ENCODE results near the gene DENND4A.
"Not testable (repeated sequence)": the region's sequence is repeated elsewhere in the genome, so short reads cannot be mapped to it uniquely, and the experiment has no call there.

DNA sequence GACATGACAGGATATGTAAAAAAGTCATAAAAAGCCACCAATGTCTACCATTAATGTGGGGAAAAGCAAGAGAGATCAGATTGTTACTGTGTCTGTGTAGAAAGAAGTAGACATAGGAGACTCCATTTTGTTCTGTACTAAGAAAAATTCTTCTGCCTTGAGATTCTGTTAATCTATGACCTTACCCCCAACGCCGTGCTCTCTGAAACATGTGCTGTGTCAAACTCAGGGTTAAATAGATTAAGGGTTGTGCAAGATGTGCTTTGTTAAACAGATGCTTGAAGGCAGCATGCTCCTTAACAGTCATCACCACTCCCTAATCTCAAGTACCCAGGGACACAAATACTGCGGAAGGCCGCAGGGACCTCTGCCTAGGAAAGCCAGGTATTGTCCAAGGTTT is 58.5 kb downstream of the DENND4A start:
- not testable (repeated sequence) for TF ChIP-seq PATZ1 (CRISPR knock-in tag; IDR thresholded peaks at IDR 0.05; ENCODE audit: borderline replicate concordance); ARNTL (CRISPR knock-in tag; IDR thresholded peaks at IDR 0.05; ENCODE audit: borderline replicate concordance, low read depth); ISL1 (CRISPR knock-in tag; IDR thresholded peaks at IDR 0.05); ZFP30 (CRISPR knock-in tag; IDR thresholded peaks at IDR 0.05); SNAI2 (CRISPR knock-in tag; IDR thresholded peaks at IDR 0.05)
- TF ChIP-seq, protein P1, sequence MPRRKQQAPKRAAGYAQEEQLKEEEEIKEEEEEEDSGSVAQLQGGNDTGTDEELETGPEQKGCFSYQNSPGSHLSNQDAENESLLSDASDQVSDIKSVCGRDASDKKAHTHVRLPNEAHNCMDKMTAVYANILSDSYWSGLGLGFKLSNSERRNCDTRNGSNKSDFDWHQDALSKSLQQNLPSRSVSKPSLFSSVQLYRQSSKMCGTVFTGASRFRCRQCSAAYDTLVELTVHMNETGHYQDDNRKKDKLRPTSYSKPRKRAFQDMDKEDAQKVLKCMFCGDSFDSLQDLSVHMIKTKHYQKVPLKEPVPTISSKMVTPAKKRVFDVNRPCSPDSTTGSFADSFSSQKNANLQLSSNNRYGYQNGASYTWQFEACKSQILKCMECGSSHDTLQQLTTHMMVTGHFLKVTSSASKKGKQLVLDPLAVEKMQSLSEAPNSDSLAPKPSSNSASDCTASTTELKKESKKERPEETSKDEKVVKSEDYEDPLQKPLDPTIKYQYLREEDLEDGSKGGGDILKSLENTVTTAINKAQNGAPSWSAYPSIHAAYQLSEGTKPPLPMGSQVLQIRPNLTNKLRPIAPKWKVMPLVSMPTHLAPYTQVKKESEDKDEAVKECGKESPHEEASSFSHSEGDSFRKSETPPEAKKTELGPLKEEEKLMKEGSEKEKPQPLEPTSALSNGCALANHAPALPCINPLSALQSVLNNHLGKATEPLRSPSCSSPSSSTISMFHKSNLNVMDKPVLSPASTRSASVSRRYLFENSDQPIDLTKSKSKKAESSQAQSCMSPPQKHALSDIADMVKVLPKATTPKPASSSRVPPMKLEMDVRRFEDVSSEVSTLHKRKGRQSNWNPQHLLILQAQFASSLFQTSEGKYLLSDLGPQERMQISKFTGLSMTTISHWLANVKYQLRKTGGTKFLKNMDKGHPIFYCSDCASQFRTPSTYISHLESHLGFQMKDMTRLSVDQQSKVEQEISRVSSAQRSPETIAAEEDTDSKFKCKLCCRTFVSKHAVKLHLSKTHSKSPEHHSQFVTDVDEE (CRISPR knock-in tag; IDR thresholded peaks at IDR 0.05), result not testable (repeated sequence)

Measured in SK-N-SH treated with all-trans-retinoic acid at 6 μM for 48 hours (cell line).